HG02938 (cell line): ENCODE data around the gene WDR49.
A peak's percentile ranks its signal among the peaks of the same experiment; 100 is the strongest.

Experiments
- ATAC-seq: cut with Tn5 transposase; IDR thresholded peaks from one replicate; pipeline ENCODE4 v1.9.1; 2021; ENCODE audit warnings: mild to moderate bottlenecking, moderate library complexity; ENCODE audit not compliant: unreplicated experiment

Gene WDR49

GRCh38 chr3:167653760-167654159 lies at the start of gene WDR49:
Gene WDR49 (minus strand): TSS chr3:167653942. CDS start chr3:167653425, 517 bp downstream.
- ATAC-seq = peak; percentile 59

GRCh38 chr3:167700926-167701325 lies 47.2 kb upstream of the WDR49 start:
- no peak for ATAC-seq

DNA sequence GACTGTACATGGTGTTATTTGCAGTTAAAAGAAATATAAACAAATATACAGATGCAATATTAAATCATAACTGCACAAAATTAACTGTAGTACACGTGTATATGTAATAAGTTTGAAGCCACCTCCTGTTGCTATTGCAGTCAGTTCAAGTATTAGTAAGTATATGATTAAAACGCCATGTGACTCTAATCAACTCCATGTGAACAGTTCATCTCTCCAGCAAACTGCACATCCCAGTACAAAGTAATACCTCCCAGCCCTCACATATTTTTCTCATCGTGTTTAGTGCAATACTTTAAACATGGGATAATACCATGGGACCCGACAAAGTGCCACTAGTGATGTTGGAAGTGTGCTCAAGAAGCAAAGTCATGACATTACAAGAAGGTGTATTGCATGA lies 46.3 kb upstream of the WDR49 start:
- no peak for ATAC-seq

- ATAC-seq = no peak
Measured at GRCh38 chr3:167694121-167694520, 40.4 kb upstream of the WDR49 start.

DNA sequence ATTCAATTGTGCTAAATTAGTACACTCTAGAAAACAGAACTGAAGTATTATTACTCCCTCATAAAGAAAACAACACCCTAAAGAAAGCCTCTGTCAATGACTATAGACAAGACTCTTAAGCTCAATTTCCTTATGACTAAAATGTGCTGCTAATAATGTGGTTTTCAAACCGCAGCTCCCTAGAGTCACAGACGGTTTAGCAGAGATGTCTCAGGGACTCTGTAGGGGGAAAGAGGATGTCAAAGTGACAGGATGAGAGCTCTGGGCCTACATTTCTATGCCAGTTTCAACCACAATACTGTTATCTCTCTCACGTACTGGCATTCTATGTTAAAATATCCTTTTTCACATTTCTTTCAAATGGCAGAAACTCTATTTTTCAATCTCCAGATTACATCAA lies 37.6 kb upstream of the WDR49 start:
- peak; percentile 100 for ATAC-seq

GRCh38 chr3:167684388-167684993 lies 30.7 kb upstream of the WDR49 start:
- peak; percentile 95 for ATAC-seq

- ATAC-seq = no peak
Measured at GRCh38 chr3:167679526-167679925, 25.8 kb upstream of the WDR49 start.

GRCh38 chr3:167675848-167676247 lies 22.1 kb upstream of the WDR49 start:
- no peak for ATAC-seq

DNA sequence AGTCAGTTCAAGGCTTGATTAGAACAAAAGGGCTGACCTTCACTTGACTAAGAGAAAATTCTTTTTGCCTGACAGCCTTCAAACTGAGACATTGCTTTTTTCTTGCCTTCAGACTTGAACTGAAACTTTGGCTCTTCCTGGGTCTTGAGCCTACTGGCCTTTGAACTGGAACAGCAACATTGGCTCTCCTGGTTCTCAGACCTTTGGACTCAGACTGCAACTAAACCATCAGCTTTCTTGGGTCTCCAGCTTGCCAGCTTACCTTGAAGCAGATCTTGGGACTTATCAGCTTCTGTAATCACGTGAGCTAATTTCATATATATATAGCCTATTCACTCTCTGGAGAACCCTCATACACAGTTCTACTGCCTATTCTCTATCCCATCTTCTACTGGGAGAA lies 19.5 kb upstream of the WDR49 start:
- ATAC-seq = no peak

- ATAC-seq = no peak
Measured at GRCh38 chr3:167671878-167672427, 18.2 kb upstream of the WDR49 start.

DNA sequence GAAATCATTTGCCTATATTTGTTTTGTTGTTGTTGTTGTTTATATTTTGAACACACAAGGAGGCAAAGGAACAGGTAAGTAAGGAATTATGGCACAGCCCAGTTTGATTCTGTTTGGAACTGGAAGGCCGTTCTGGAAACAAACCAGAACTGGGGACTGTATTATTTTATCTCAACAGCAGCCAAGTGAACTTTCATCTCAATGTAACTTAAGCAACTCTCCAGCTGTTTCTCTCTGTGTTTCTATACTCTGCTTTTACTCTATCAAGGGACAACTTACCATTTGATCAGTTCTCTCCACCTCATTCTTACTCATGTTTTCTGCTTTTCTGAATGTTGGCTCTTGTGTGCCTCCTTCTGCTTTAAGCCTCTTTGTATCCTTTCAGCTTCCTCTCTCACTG lies 16.0 kb upstream of the WDR49 start:
- ATAC-seq = no peak

GRCh38 chr3:167668651-167669050 lies 14.9 kb upstream of the WDR49 start:
- no peak for ATAC-seq

DNA sequence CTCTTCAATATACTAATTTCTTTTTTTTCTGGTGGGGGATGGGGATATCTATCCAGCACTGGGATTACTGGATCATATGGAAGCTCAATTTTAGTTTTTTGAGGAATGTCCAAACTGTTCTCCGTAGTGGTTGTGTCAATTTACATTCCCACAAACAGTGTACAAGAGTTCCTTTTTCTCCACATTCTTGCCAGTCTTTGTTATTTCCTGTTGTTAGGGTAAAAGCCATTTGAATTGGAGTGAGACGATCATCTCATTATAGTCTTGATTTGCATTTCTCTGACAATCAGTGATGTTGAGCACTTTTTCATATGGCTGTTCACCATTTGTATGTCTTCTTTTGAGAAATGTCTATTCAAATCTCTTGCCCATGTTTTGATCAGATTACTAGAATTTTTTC lies 12.8 kb upstream of the WDR49 start:
- ATAC-seq = no peak

- ATAC-seq = no peak
Measured at GRCh38 chr3:167662919-167663400, 9.2 kb upstream of the WDR49 start.

- no peak for ATAC-seq
Measured at GRCh38 chr3:167657684-167658225, 4.0 kb upstream of the WDR49 start.

- ATAC-seq = no peak
Measured at GRCh38 chr3:167656821-167657220, 3.1 kb upstream of the WDR49 start.

- ATAC-seq = no peak
Measured at GRCh38 chr3:167653155-167653554, 587 bp downstream of the WDR49 start.

DNA sequence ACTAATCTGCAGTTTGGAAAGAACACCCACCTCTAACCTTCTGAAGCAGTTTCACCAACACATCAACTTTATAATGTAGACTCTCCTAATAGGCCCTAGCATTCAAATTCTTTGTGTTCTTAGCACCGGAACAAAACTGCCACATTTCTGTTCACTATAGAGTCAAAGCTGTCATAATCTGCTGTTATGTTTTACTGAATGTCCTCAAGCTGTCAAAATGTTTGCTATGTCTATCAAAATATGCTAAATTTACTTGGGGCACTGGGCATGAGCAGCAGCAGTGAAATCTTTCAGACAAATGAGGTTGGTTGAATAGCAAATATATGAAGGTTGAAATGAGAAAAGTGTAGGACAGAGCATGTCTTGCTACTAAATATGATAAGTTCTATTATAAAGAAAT lies 1.9 kb downstream of the WDR49 start:
- no peak for ATAC-seq

DNA sequence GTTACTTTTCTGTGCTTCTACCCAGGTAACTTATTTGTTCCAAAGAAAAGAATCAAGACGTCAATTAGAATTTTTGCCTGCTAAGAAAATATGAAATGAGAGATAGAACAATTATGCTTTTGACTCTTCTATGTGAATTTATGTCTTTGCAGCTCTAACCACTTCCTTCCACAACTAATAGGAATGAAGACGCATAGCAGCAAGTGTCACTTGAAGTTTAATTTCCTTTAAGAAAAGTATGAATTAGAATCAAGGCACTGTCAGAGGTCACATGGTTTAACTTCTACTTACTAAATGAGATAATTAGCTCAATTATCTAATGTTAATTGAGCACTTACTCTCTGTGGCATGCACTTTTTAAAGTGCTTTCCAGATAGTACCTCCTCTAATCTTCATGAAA lies 3.3 kb downstream of the WDR49 start:
- no peak for ATAC-seq

- ATAC-seq = no peak
Measured at GRCh38 chr3:167649746-167650145, 4.0 kb downstream of the WDR49 start.

- ATAC-seq = no peak
Measured at GRCh38 chr3:167644611-167645010, 9.1 kb downstream of the WDR49 start.

DNA sequence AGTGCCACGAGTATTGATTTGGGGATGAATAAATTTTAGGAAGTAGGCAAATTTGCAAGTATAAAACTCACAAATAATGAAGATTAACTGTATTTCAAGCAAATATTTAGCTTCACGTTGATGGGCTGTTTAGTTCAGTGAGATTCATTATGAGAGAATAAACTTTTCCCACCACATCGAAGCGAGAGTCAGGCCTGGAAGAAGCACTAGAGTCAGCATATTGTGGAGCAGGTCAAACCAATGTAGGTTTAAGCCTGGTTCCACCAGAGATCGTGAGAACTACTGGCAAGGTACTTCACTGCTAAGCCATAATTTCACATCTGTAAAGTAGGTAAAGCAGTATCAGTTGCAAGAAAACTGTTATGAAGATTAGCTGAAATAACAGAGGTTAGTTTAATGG lies 22.3 kb downstream of the WDR49 start:
- no peak for ATAC-seq

GRCh38 chr3:167626490-167626889 lies 27.3 kb downstream of the WDR49 start:
- no peak for ATAC-seq
